Astrocyte of the cerebellum (primary cell): ENCODE data around the gene TCN2.
"Not testable (repeated sequence)": the region's sequence is repeated elsewhere in the genome, so short reads cannot be mapped to it uniquely, and the experiment has no call there.

Experiments used
- DNase-seq: peaks from one replicate; pipeline ENCODE4 v3.0.0-alpha.2; 2011; ENCODE audit warnings: low read depth
- H3K4me3 ChIP-seq: 2 replicates; pipeline ENCODE4 v1.5.1; 2011; ENCODE audit warnings: mild to moderate bottlenecking, low read depth, low read length, moderate library complexity
- CTCF ChIP-seq: IDR thresholded peaks from 2 replicates; pipeline ENCODE4 v1.5.1; 2012; ENCODE audit warnings: low read length, low read depth, moderate library complexity, mild to moderate bottlenecking; ENCODE audit errors: missing control alignments
- in situ Hi-C: cut with HindIII; loops from 2 replicates; pipeline ENCODE4 v1.10.0; 2017; ENCODE audit warnings: low sequenced_read_pairs

Gene TCN2

DNA sequence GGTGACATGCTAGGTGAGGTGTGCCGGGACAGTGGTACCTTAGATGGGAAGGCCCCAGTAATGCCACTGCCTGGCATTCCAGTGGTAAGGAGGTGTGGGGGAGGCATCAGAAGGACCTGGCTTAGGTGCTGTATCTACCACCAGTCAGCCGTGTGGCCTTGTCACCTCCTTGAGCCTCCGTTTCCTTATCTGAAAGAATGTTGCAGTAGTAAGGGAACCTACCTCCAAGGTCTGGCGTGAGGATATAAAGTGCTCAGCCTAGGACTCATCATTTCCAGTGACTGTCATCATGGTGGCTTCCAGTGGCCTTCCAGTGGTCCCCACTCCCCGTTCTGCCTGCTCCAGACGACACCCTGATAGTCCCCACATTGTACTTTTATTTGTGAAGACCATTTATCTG lies 67.5 kb downstream of the TCN2 start:
- DNase-seq = no peak
- H3K4me3 ChIP-seq = no peak overlapping the region
- no peak for TF ChIP-seq CTCF
- in situ Hi-C loops = no loop called here

DNA sequence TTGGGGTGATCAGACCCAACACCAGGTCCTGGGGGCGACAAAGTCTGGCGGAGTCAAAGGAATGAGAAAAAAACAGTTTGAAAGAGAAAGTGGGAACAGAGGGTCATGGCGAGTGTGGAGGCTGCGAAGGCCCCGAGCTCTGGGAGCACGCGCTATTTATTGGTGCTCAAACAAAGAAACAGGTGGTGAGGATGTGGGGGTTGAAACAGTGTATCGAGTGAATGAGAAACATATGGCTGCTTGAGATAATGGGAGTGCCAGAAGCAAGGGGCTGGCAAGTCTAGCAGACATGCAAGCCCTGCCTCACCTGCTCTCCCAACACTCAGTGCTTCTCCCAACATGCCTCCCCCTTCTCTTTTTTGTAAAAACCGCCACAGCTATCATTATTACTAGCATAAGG lies 68.5 kb downstream of the TCN2 start:
- in situ Hi-C loops = no loop called here
- TF ChIP-seq CTCF = no peak
- DNase-seq = no peak
- H3K4me3 ChIP-seq = no peak overlapping the region

DNA sequence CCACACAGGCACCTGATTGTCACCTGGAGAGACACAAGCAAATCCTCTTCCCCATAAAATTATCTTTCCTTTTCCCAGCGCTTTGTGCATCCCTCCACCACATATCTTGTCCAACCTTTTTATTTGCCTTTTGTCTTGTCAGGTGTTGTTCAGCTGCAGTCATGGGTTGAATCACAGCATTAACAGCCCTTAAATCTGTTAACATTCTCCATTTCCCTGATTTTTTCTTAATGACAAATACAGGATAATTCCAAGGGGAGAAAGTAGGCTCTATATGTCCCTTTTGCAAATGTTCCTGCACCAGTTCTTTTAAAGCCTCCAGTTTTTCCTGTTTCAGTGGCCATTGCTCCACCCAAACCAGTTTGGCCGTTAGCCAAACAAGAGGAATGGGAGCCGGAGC lies 69.6 kb downstream of the TCN2 start:
- in situ Hi-C loops, DNase-seq: not testable (repeated sequence)

More for the DNA sequence above, 69.6 kb downstream of the TCN2 start:
- not testable (repeated sequence) for H3K4me3 ChIP-seq
